ENCODE results near the gene GOLGA6L7.
A peak's percentile ranks its signal among the peaks of the same experiment; 100 is the strongest.
"Not testable (repeated sequence)": the region's sequence is repeated elsewhere in the genome, so short reads cannot be mapped to it uniquely, and the experiment has no call there.

The GOLGA6L7 gene

GRCh38 chr15:28890291-28890690, 41.8 kb upstream of the GOLGA6L7 start:
- not testable (repeated sequence) for H3K27me3 ChIP-seq (ENCODE audit: control insufficient read depth, insufficient read depth, low read length, poor library complexity, severe bottlenecking); H3K36me3 ChIP-seq (ENCODE audit: control insufficient read depth, insufficient read depth, low read length); H3K27ac ChIP-seq (ENCODE audit: insufficient read depth, low read depth, low read length, poor library complexity, severe bottlenecking); H3K9me3 ChIP-seq (ENCODE audit: control insufficient read depth, low read length); H3K4me3 ChIP-seq (ENCODE audit: insufficient read depth, low read depth, low read length)
- H3K4me1 ChIP-seq (ENCODE audit: control insufficient read depth, insufficient read depth, low read length), result peaks cover 21% of the 10 kb centered on the region
- 87 to 94% methylated on average over 4 of the region's 4 CpGs for WGBS, 2 experiments

- H3K27ac ChIP-seq (ENCODE audit: insufficient read depth, low read depth, low read length, poor library complexity, severe bottlenecking); H3K36me3 ChIP-seq (ENCODE audit: control insufficient read depth, insufficient read depth, low read length); H3K9me3 ChIP-seq (ENCODE audit: control insufficient read depth, low read length); H3K27me3 ChIP-seq (ENCODE audit: control insufficient read depth, insufficient read depth, low read length, poor library complexity, severe bottlenecking); H3K4me3 ChIP-seq (ENCODE audit: insufficient read depth, low read depth, low read length): not testable (repeated sequence)
- 94 to 96% methylated on average over 6 of the region's 6 CpGs for WGBS, 2 experiments
- H3K4me1 ChIP-seq (ENCODE audit: control insufficient read depth, insufficient read depth, low read length), result peaks cover 25% of the 10 kb centered on the region
Observed at GRCh38 chr15:28889871-28890270, 41.4 kb upstream of the GOLGA6L7 start.

GRCh38 chr15:28889346-28889745, 40.9 kb upstream of the GOLGA6L7 start:
- 92 to 97% methylated on average over 3 of the region's 3 CpGs for WGBS, 2 experiments
- Histone ChIP-seq H3K27me3 (ENCODE audit: control insufficient read depth, insufficient read depth, low read length, poor library complexity, severe bottlenecking) (peaks cover 5% of the 10 kb centered on the region), H3K27ac (ENCODE audit: insufficient read depth, low read depth, low read length, poor library complexity, severe bottlenecking) (no peak overlapping the region), H3K4me1 (ENCODE audit: control insufficient read depth, insufficient read depth, low read length) (peaks cover 29% of the 10 kb centered on the region), H3K36me3 (ENCODE audit: control insufficient read depth, insufficient read depth, low read length) (no peaks in the 10 kb centered on the region), H3K9me3 (ENCODE audit: control insufficient read depth, low read length) (no peaks in the 10 kb centered on the region), H3K4me3 (ENCODE audit: insufficient read depth, low read depth, low read length) (no peak overlapping the region)

GRCh38 chr15:28888900-28889299, 40.5 kb upstream of the GOLGA6L7 start:
- Histone ChIP-seq H3K27me3 (ENCODE audit: control insufficient read depth, insufficient read depth, low read length, poor library complexity, severe bottlenecking) (peaks cover 5% of the 10 kb centered on the region), H3K27ac (ENCODE audit: insufficient read depth, low read depth, low read length, poor library complexity, severe bottlenecking) (no peak overlapping the region), H3K36me3 (ENCODE audit: control insufficient read depth, insufficient read depth, low read length) (no peaks in the 10 kb centered on the region), H3K4me1 (ENCODE audit: control insufficient read depth, insufficient read depth, low read length) (peaks cover 31% of the 10 kb centered on the region), H3K4me3 (ENCODE audit: insufficient read depth, low read depth, low read length) (no peak overlapping the region), H3K9me3 (ENCODE audit: control insufficient read depth, low read length) (no peaks in the 10 kb centered on the region)
- 93 to 95% methylated on average over 10 of the region's 10 CpGs for WGBS, 2 experiments

GRCh38 chr15:28888302-28888894, 40.0 kb upstream of the GOLGA6L7 start:
- peaks cover 5% of the 10 kb centered on the region for H3K27me3 ChIP-seq (ENCODE audit: control insufficient read depth, insufficient read depth, low read length, poor library complexity, severe bottlenecking)
- no peaks in the 10 kb centered on the region for H3K36me3 ChIP-seq (ENCODE audit: control insufficient read depth, insufficient read depth, low read length)
- H3K9me3 ChIP-seq (ENCODE audit: control insufficient read depth, low read length), result no peaks in the 10 kb centered on the region
- 91 to 92% methylated on average over 18 of the region's 18 CpGs for WGBS, 2 experiments
- H3K4me1 ChIP-seq (ENCODE audit: control insufficient read depth, insufficient read depth, low read length), result peaks cover 31% of the 10 kb centered on the region
- no peak overlapping the region for H3K27ac ChIP-seq (ENCODE audit: insufficient read depth, low read depth, low read length, poor library complexity, severe bottlenecking)
- H3K4me3 ChIP-seq (ENCODE audit: insufficient read depth, low read depth, low read length), result no peak overlapping the region

GRCh38 chr15:28887339-28888174, 39.1 kb upstream of the GOLGA6L7 start:
- peaks cover 5% of the 10 kb centered on the region for H3K27me3 ChIP-seq (ENCODE audit: control insufficient read depth, insufficient read depth, low read length, poor library complexity, severe bottlenecking)
- H3K9me3 ChIP-seq (ENCODE audit: control insufficient read depth, low read length), result no peaks in the 10 kb centered on the region
- H3K4me3 ChIP-seq (ENCODE audit: insufficient read depth, low read depth, low read length), result peak overlapping the region; percentile 66
- H3K4me1 ChIP-seq (ENCODE audit: control insufficient read depth, insufficient read depth, low read length), result peaks cover 31% of the 10 kb centered on the region
- 73 to 78% methylated on average over 17 of the region's 17 CpGs for WGBS, 2 experiments
- no peaks in the 10 kb centered on the region for H3K36me3 ChIP-seq (ENCODE audit: control insufficient read depth, insufficient read depth, low read length)
- H3K27ac ChIP-seq (ENCODE audit: insufficient read depth, low read depth, low read length, poor library complexity, severe bottlenecking), result no peak overlapping the region

GRCh38 chr15:28886431-28887338, 38.2 kb upstream of the GOLGA6L7 start:
- 24 to 25% methylated on average over 61 of the region's 61 CpGs for whole genome bisulfite sequencing, 2 experiments
- peak overlapping the region; percentile 66 for H3K4me3 ChIP-seq (ENCODE audit: insufficient read depth, low read depth, low read length)

GRCh38 chr15:28885630-28886430, 37.4 kb upstream of the GOLGA6L7 start, which contains the start of gene APBA2:
Gene APBA2, plus strand, starts transcription at chr15:28885974. Its CDS starts 167,911 bp downstream, at chr15:29053885.
- H3K4me1 ChIP-seq (ENCODE audit: control insufficient read depth, insufficient read depth, low read length), result peaks cover 31% of the 10 kb centered on the region
- H3K9me3 ChIP-seq (ENCODE audit: control insufficient read depth, low read length), result no peaks in the 10 kb centered on the region
- H3K36me3 ChIP-seq (ENCODE audit: control insufficient read depth, insufficient read depth, low read length), result no peaks in the 10 kb centered on the region
- peak within 1 kb of the TSS; percentile 66 for H3K4me3 ChIP-seq (ENCODE audit: insufficient read depth, low read depth, low read length)
- WGBS, 2 experiments, result 0% methylated on average over 109 of the region's 109 CpGs
- peak within 1 kb of the TSS; percentile 26 for H3K27ac ChIP-seq (ENCODE audit: insufficient read depth, low read depth, low read length, poor library complexity, severe bottlenecking)
- H3K27me3 ChIP-seq (ENCODE audit: control insufficient read depth, insufficient read depth, low read length, poor library complexity, severe bottlenecking), result peaks cover 5% of the 10 kb centered on the region

More at GRCh38 chr15:28886431-28887338, 38.2 kb upstream of the GOLGA6L7 start:
- Histone ChIP-seq H3K36me3 (ENCODE audit: control insufficient read depth, insufficient read depth, low read length) (no peaks in the 10 kb centered on the region), H3K4me1 (ENCODE audit: control insufficient read depth, insufficient read depth, low read length) (peaks cover 31% of the 10 kb centered on the region), H3K27ac (ENCODE audit: insufficient read depth, low read depth, low read length, poor library complexity, severe bottlenecking) (no peak overlapping the region), H3K9me3 (ENCODE audit: control insufficient read depth, low read length) (no peaks in the 10 kb centered on the region), H3K27me3 (ENCODE audit: control insufficient read depth, insufficient read depth, low read length, poor library complexity, severe bottlenecking) (peaks cover 5% of the 10 kb centered on the region)

- peak overlapping the region; percentile 66 for H3K4me3 ChIP-seq (ENCODE audit: insufficient read depth, low read depth, low read length)
- 34 to 38% methylated on average over 31 of the region's 31 CpGs for WGBS, 2 experiments
- H3K27me3 ChIP-seq (ENCODE audit: control insufficient read depth, insufficient read depth, low read length, poor library complexity, severe bottlenecking), result peaks cover 5% of the 10 kb centered on the region
- no peaks in the 10 kb centered on the region for H3K9me3 ChIP-seq (ENCODE audit: control insufficient read depth, low read length)
- H3K27ac ChIP-seq (ENCODE audit: insufficient read depth, low read depth, low read length, poor library complexity, severe bottlenecking), result no peak overlapping the region
- peaks cover 31% of the 10 kb centered on the region for H3K4me1 ChIP-seq (ENCODE audit: control insufficient read depth, insufficient read depth, low read length)
- H3K36me3 ChIP-seq (ENCODE audit: control insufficient read depth, insufficient read depth, low read length), result no peaks in the 10 kb centered on the region
Observed at GRCh38 chr15:28885128-28885629, 36.7 kb upstream of the GOLGA6L7 start.
